GM12878 (cell line): Measurements from ENCODE around the gene RASAL2. TPM values are rescaled to one million over a fixed set of nuclear protein-coding genes. Genes with fewer than 3 reads are reported as not detected.

Experiments used
- ATF7 ChIP-seq: fragments of 450-650 bp; IDR thresholded peaks from 2 replicates; pipeline ENCODE4 v1.6.1; 2016; ENCODE audit warnings: low read depth, mild to moderate bottlenecking
- BCL11A ChIP-seq: IDR thresholded peaks from 2 replicates; pipeline ENCODE4 v1.6.1; 2011; ENCODE audit warnings: low read depth, low read length
- BCL3 ChIP-seq: IDR thresholded peaks from 2 replicates; pipeline ENCODE4 v1.6.1; 2011; ENCODE audit warnings: borderline replicate concordance, low read depth, mild to moderate bottlenecking, moderate library complexity, low read length; ENCODE audit not compliant: insufficient read depth, poor library complexity, severe bottlenecking
- MEF2A ChIP-seq: IDR thresholded peaks from 2 replicates; pipeline ENCODE4 v1.6.1; 2011; ENCODE audit warnings: low read depth, mild to moderate bottlenecking, low read length, moderate library complexity; ENCODE audit not compliant: insufficient read depth
- ZNF384 ChIP-seq: IDR thresholded peaks from 2 replicates; pipeline ENCODE4 v1.6.1; 2012; ENCODE audit warnings: low read depth, mild to moderate bottlenecking, low read length, improper control_type of control experiment, borderline replicate concordance
- polyA plus RNA-seq, 11 experiments: library from polyadenylated mRNA; depleted of rRNA in 4 of 11; unstranded in 6 of 11; stranded (reverse) in 5 of 11; fragments of >200 nt; fragmentation: Nextera tagmentation in 4 of 11; fragmentation: Illumina TruSeq in 1 of 11; extraction: Ambion mirVana in 4 of 11; extraction: Trizol in 1 of 11; gene quantifications; 1 replicate in 1 of 11; 2 replicates in 10 of 11; pipeline versions ENCODE4 v1.2.1 to v1.2.3, GENCODE V29; 2011 to 2016; ENCODE audit warnings: inconsistent platforms in 2 of 11, missing spikeins in 2 of 11, low read depth in 1 of 11
- total RNA-seq, 4 experiments: library from RNA; depleted of rRNA in 3 of 4; stranded (reverse); fragments of >200 nt in 3 of 4; fragmentation: Illumina TruSeq in 1 of 4; extraction: Trizol in 1 of 4; gene quantifications; 2 replicates each; pipeline versions ENCODE4 v1.2.1 to v1.2.3, GENCODE V29; 2013 to 2021
- TF ChIP-seq, protein P1 (sequence below): fragments of 450-650 bp; formaldehyde crosslinking; IDR thresholded peaks from 2 replicates; pipeline ENCODE4 v1.5.0; 2022; ENCODE audit warnings: mild to moderate bottlenecking, missing genetic modification characterization

Gene RASAL2
- total and polyA plus RNA-seq, 10 of the 15 experiments (the other 5 are each of a cell fraction or from before 2014, with no cell fraction given): 0.02 to 6.9 (median 0.17) TPM; not detected in 1

GRCh38 chr1:178055779-178056471, 38.0 kb upstream of the RASAL2 start (continued):
- TF ChIP-seq, protein P1, sequence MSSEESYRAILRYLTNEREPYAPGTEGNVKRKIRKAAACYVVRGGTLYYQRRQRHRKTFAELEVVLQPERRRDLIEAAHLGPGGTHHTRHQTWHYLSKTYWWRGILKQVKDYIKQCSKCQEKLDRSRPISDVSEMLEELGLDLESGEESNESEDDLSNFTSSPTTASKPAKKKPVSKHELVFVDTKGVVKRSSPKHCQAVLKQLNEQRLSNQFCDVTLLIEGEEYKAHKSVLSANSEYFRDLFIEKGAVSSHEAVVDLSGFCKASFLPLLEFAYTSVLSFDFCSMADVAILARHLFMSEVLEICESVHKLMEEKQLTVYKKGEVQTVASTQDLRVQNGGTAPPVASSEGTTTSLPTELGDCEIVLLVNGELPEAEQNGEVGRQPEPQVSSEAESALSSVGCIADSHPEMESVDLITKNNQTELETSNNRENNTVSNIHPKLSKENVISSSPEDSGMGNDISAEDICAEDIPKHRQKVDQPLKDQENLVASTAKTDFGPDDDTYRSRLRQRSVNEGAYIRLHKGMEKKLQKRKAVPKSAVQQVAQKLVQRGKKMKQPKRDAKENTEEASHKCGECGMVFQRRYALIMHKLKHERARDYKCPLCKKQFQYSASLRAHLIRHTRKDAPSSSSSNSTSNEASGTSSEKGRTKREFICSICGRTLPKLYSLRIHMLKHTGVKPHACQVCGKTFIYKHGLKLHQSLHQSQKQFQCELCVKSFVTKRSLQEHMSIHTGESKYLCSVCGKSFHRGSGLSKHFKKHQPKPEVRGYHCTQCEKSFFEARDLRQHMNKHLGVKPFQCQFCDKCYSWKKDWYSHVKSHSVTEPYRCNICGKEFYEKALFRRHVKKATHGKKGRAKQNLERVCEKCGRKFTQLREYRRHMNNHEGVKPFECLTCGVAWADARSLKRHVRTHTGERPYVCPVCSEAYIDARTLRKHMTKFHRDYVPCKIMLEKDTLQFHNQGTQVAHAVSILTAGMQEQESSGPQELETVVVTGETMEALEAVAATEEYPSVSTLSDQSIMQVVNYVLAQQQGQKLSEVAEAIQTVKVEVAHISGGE (CRISPR knock-in tag): no peak
- no peak for TF ChIP-seq MEF2A
- TF ChIP-seq ATF7: peak; percentile 52
- TF ChIP-seq BCL11A: peak; percentile 38; the same call in 1 of the 2 replicates
- no peak for TF ChIP-seq ZNF384
- no peak for TF ChIP-seq BCL3
